HepG2 (cell line): ENCODE data around the gene PSMD9. TPM values are rescaled to one million over a fixed set of nuclear protein-coding genes. Genes with fewer than 3 reads are reported as not detected.

Experiments used
- CREM ChIP-seq, 2 experiments: sonication (generic) in 1 of 2; formaldehyde crosslinking in 1 of 2; IDR thresholded peaks; 2 replicates each; pipeline versions ENCODE4 v1.4.0 to v1.6.1; 2016 to 2020; ENCODE audit warnings: antibody characterized with exemption in 1 of 2, mild to moderate bottlenecking in 1 of 2, missing genetic modification reagents in 1 of 2
- JDP2 ChIP-seq: sonication (generic); formaldehyde crosslinking; IDR thresholded peaks from 2 replicates; pipeline ENCODE4 v1.8.1; 2022; ENCODE audit warnings: missing genetic modification reagents, borderline replicate concordance
- KLF12 ChIP-seq: sonication (generic); formaldehyde crosslinking; IDR thresholded peaks from 2 replicates; pipeline ENCODE4 v1.4.0; 2020; ENCODE audit warnings: missing genetic modification reagents, borderline replicate concordance
- MIXL1 ChIP-seq: IDR thresholded peaks from 2 replicates; pipeline ENCODE4 v1.6.1; 2016
- MLX ChIP-seq: IDR thresholded peaks from 2 replicates; pipeline ENCODE4 v1.6.1; 2016
- MXD3 ChIP-seq: IDR thresholded peaks from 2 replicates; pipeline ENCODE4 v1.6.1; 2016; ENCODE audit warnings: mild to moderate bottlenecking, missing biosample characterization, missing genetic modification reagents
- NFE2L1 ChIP-seq: sonication (generic); formaldehyde crosslinking; IDR thresholded peaks from 2 replicates; pipeline ENCODE4 v1.4.0; 2020; ENCODE audit warnings: missing genetic modification reagents, mild to moderate bottlenecking, borderline replicate concordance
- RNF219 ChIP-seq: sonication (generic); formaldehyde crosslinking; IDR thresholded peaks from 2 replicates; pipeline ENCODE4 v1.5.0; 2020; ENCODE audit warnings: mild to moderate bottlenecking, missing genetic modification reagents
- SRY ChIP-seq: sonication (generic); formaldehyde crosslinking; IDR thresholded peaks from 2 replicates; pipeline ENCODE4 v1.8.0; 2022; ENCODE audit warnings: mild to moderate bottlenecking, missing genetic modification reagents
- TEAD2 ChIP-seq: sonication (generic); formaldehyde crosslinking; IDR thresholded peaks from 2 replicates; pipeline ENCODE4 v1.9.0; 2021; ENCODE audit warnings: missing genetic modification reagents
- TRIM24 ChIP-seq: sonication (generic); formaldehyde crosslinking; IDR thresholded peaks from 2 replicates; pipeline ENCODE4 v1.8.0; 2022; ENCODE audit warnings: mild to moderate bottlenecking, missing genetic modification reagents
- ZNF264 ChIP-seq: sonication (generic); formaldehyde crosslinking; IDR thresholded peaks from 2 replicates; pipeline ENCODE4 v1.4.0; 2020; ENCODE audit warnings: missing genetic modification reagents
- ZNF564 ChIP-seq: sonication (generic); formaldehyde crosslinking; IDR thresholded peaks from 2 replicates; pipeline ENCODE4 v1.8.1; 2023; ENCODE audit warnings: mild to moderate bottlenecking, missing genetic modification reagents
- ZNF670 ChIP-seq: sonication (generic); formaldehyde crosslinking; IDR thresholded peaks from 2 replicates; pipeline ENCODE4 v1.8.0; 2022; ENCODE audit warnings: mild to moderate bottlenecking, missing genetic modification reagents, borderline replicate concordance
- ZNF672 ChIP-seq: sonication (generic); formaldehyde crosslinking; IDR thresholded peaks from 2 replicates; pipeline ENCODE4 v1.8.1; 2022; ENCODE audit warnings: missing genetic modification reagents
- ZNF674 ChIP-seq: sonication (generic); formaldehyde crosslinking; IDR thresholded peaks from 2 replicates; pipeline ENCODE4 v1.5.0; 2020; ENCODE audit warnings: low read depth, mild to moderate bottlenecking, missing genetic modification reagents
- ZNF691 ChIP-seq: sonication (generic); formaldehyde crosslinking; IDR thresholded peaks from 2 replicates; pipeline ENCODE4 v1.4.0; 2020; ENCODE audit warnings: missing genetic modification reagents, low read depth, mild to moderate bottlenecking, borderline replicate concordance
- ZNF747 ChIP-seq: sonication (generic); formaldehyde crosslinking; IDR thresholded peaks from 2 replicates; pipeline ENCODE4 v1.8.1; 2023; ENCODE audit warnings: missing genetic modification reagents, mild to moderate bottlenecking, borderline replicate concordance
- polyA plus RNA-seq, 8 experiments: library from polyadenylated mRNA; depleted of rRNA in 3 of 8; stranded (reverse) in 7 of 8; unstranded in 1 of 8; fragments of >200 nt; fragmentation: Illumina TruSeq in 4 of 8; extraction: Trizol in 4 of 8; gene quantifications; 2 replicates each; pipeline versions ENCODE4 v1.2.1 to v1.2.3, GENCODE V29; 2011 to 2016; ENCODE audit warnings: low read depth in 4 of 8, missing spikeins in 1 of 8, mixed read lengths in 1 of 8; ENCODE audit not compliant: insufficient read depth in 1 of 8
- total RNA-seq, 5 experiments: library from RNA; depleted of rRNA; stranded (reverse); fragments of >200 nt; fragmentation: Illumina TruSeq; extraction: Trizol; gene quantifications; 2 replicates each; pipeline ENCODE4 v1.2.3, GENCODE V29; 2016; ENCODE audit warnings: low read depth in 1 of 5
- TF ChIP-seq, protein P1 (sequence below): sonication (generic); formaldehyde crosslinking; IDR thresholded peaks from 2 replicates; pipeline ENCODE4 v1.4.0; 2020; ENCODE audit warnings: missing genetic modification reagents, borderline replicate concordance

Gene PSMD9
- total and polyA plus RNA-seq, 2 of the 13 experiments (the other 11 are each of a cell fraction or from before 2014, with no cell fraction given) = 41.4 to 61.1 TPM

DNA sequence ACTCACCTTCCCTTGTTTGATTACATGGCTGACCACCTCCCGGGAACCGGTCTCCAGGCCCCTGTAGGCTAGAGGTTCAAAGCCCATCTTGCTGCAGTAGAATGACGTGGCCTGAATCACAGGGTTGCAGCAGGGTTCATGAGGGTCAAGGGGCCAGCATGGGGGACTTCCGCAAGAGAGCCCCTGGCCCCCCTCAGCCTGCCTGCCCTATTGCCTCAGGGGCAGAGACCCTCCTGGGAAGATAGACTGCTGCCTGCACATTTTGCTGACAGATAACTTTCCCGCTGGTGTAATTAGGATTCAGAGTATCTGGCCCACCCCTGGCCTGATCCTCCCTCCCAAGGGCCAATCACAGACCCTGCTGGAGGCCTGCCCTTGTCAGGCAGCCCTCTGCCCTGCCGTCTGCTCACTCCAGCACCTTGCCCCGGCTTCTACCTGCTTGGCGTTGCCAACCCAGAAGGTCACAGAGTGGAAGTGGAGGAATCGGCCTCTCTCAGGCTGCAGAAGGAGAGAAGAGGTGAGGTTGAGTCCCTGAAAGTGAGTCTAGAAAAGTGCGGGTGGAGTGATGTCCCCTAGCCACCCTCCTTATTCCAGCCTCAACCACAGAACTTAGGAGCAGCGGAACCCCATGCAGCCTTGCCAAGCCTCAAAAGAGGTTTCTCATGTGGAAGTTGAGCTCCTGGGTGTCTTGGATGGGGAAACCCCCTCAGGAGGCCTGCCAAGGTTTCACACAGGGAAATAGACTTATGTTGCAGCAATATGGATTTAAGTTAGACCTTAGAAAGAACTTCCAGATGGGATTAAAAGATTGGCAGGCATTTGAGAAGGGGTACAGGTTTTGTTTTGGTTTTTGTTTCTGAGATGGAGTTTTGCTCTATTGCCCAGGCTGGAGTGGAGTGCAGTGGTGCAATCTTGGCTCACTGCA, 31.0 kb upstream of the PSMD9 start (continued):
- TF ChIP-seq ZNF691 (CRISPR knock-in tag) (no peak; the same call in 1 of the 2 replicates), SRY (no peak), KLF12 (CRISPR knock-in tag) (no peak), CREM (IDR thresholded peaks at IDR 0.05) (peak; percentile 79), CREM (CRISPR knock-in tag; IDR thresholded peaks at IDR 0.05) (no peak), ZNF747 (CRISPR knock-in tag) (0 out of 2 replicates have a peak, but pooled peaks have one; percentile 11), MIXL1 (CRISPR knock-in tag) (peak; percentile 48; the same call in 1 of the 2 replicates), ZNF670 (peak; percentile 92), RNF219 (CRISPR knock-in tag) (no peak), TEAD2 (CRISPR knock-in tag) (no peak), JDP2 (CRISPR knock-in tag) (no peak), ZNF564 (CRISPR knock-in tag) (no peak), MXD3 (CRISPR knock-in tag) (no peak; the same call in 1 of the 2 replicates), MLX (CRISPR knock-in tag) (0 out of 2 replicates have a peak, but pooled peaks have one; percentile 45), ZNF672 (CRISPR knock-in tag) (0 out of 2 replicates have a peak, but pooled peaks have one; percentile 76), TRIM24 (CRISPR knock-in tag) (no peak), ZNF264 (peak; percentile 68; the same call in 1 of the 2 replicates), ZNF674 (CRISPR knock-in tag) (no peak), NFE2L1 (CRISPR knock-in tag) (no peak)
- TF ChIP-seq, protein P1, sequence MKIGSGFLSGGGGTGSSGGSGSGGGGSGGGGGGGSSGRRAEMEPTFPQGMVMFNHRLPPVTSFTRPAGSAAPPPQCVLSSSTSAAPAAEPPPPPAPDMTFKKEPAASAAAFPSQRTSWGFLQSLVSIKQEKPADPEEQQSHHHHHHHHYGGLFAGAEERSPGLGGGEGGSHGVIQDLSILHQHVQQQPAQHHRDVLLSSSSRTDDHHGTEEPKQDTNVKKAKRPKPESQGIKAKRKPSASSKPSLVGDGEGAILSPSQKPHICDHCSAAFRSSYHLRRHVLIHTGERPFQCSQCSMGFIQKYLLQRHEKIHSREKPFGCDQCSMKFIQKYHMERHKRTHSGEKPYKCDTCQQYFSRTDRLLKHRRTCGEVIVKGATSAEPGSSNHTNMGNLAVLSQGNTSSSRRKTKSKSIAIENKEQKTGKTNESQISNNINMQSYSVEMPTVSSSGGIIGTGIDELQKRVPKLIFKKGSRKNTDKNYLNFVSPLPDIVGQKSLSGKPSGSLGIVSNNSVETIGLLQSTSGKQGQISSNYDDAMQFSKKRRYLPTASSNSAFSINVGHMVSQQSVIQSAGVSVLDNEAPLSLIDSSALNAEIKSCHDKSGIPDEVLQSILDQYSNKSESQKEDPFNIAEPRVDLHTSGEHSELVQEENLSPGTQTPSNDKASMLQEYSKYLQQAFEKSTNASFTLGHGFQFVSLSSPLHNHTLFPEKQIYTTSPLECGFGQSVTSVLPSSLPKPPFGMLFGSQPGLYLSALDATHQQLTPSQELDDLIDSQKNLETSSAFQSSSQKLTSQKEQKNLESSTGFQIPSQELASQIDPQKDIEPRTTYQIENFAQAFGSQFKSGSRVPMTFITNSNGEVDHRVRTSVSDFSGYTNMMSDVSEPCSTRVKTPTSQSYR = no peak; the same call in 1 of the 2 replicates
